ENCODE measurements around the gene FYCO1.
"Not testable (repeated sequence)": the region's sequence is repeated elsewhere in the genome, so short reads cannot be mapped to it uniquely, and the experiment has no call there.

Gene FYCO1

DNA sequence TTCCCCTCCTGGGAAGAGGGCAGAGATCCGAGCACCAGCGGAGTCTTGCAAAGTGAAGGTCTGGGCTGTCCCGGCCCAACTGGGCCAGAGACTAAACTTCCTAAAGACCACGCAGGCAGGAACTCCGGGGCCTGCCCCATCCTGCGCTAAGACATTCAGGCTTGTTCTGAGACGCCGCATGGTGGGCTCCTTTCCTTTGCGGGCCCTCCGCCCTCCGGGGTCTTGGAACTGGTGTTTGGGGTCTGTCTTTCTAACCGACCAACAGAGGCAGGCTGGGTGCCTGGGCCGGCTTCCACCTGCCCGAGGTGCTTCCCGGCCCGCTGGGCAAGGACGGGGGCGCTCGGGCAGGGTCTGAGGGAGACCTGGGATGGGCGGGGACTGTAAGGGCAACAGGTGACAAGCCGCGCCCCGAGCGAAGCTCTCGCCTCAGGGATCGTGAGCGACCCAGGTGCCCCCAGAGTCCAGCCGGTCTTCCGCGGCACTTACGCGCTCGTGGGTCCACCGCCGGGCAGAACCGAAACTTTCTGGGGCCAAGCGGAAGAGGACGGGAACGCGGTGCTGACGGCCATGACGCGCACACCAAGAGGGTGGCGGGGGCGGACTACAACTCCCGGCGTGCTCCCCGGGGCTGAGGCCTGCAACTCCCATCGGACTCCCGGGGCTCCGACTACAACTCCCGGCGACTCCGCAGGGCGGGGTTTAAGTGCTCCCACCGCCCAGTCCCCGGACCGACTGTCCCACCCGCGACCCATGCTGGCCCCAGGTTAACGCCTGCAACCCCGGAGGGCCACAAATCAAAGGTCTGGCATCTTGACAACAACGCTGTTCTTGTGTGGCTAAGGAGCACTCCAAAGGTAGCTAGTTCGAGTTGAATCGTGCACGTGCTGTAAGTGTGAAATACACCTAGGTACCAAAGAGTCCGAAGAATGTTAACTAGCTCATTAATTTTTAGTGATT lies at the start of gene FYCO1:
Gene FYCO1, minus strand, starts transcription at position 589 of the 957 bp plus-strand sequence. CDS start 10,914 bp downstream, outside the sequence.
- ChIA-PET CTCF (no interaction called here), POLR2A (interaction anchor here (0.7 kb wide), 1 partner anchor 29 kb away, joined by 3 read pairs; no protein-coding TSS in a partner anchor)
- TF ChIP-seq, protein P1, sequence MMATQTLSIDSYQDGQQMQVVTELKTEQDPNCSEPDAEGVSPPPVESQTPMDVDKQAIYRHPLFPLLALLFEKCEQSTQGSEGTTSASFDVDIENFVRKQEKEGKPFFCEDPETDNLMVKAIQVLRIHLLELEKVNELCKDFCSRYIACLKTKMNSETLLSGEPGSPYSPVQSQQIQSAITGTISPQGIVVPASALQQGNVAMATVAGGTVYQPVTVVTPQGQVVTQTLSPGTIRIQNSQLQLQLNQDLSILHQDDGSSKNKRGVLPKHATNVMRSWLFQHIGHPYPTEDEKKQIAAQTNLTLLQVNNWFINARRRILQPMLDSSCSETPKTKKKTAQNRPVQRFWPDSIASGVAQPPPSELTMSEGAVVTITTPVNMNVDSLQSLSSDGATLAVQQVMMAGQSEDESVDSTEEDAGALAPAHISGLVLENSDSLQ (IDR thresholded peaks at IDR 0.05) = peak; percentile 57
- TF ChIP-seq FOXM1 (IDR thresholded peaks at IDR 0.05; ENCODE audit: borderline replicate concordance) (no peak), L3MBTL2 (conservative IDR thresholded peaks at IDR 0.05) (peak; percentile 99), SUZ12 (IDR thresholded peaks at IDR 0.05) (no peak), ELF4 (IDR thresholded peaks at IDR 0.05) (peak; percentile 12; the same call in 1 of the 2 replicates)

DNA sequence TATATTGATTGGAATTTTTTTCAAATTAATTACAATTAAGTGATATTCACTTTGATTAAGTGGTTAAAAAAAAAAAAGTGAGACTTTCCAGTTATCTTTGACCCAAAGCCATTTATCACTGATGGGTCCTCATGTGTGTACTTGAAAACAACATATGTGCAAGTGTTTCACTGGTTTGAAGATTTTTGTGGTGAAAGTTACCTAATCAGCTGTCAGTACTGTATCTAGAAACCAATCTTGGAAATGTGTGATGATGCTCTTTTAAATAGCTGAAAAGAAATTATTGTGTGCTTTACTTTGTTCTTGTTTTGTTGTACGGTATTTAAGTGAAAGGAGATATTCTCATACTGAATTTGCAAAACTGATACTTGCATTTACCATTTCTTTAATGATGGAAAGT lies 43.3 kb upstream of the FYCO1 start:
- CTCF ChIA-PET = no interaction called here
- POLR2A ChIA-PET = no interaction called here
- TF ChIP-seq BHLHE40 (IDR thresholded peaks at IDR 0.05; ENCODE audit: borderline replicate concordance) (no peak), HDGF (IDR thresholded peaks at IDR 0.05; ENCODE audit: borderline replicate concordance) (no peak), TARDBP (IDR thresholded peaks at IDR 0.05) (no peak), FOXK2 (IDR thresholded peaks at IDR 0.05) (no peak), ZNF384 (IDR thresholded peaks at IDR 0.05) (no peak), ELF4 (IDR thresholded peaks at IDR 0.05) (no peak), SP1 (IDR thresholded peaks at IDR 0.05) (no peak), SUZ12 (IDR thresholded peaks at IDR 0.05) (no peak), L3MBTL2 (conservative IDR thresholded peaks at IDR 0.05) (no peak), NFRKB (IDR thresholded peaks at IDR 0.05) (no peak), CTBP1 (IDR thresholded peaks at IDR 0.05; ENCODE audit: borderline replicate concordance) (no peak), FOXM1 (IDR thresholded peaks at IDR 0.05; ENCODE audit: borderline replicate concordance) (no peak), ARNT (IDR thresholded peaks at IDR 0.05) (no peak), LEF1 (IDR thresholded peaks at IDR 0.05; ENCODE audit: borderline replicate concordance) (no peak), FOXA1 (IDR thresholded peaks at IDR 0.05) (no peak)
- TF ChIP-seq, protein P1 (IDR thresholded peaks at IDR 0.05) = no peak
- DNase-seq (ENCODE audit: extremely low spot score) = no peak

More for the DNA sequence above, at the start of gene FYCO1:
- peak; percentile 94 for DNase-seq (ENCODE audit: extremely low spot score)

DNA sequence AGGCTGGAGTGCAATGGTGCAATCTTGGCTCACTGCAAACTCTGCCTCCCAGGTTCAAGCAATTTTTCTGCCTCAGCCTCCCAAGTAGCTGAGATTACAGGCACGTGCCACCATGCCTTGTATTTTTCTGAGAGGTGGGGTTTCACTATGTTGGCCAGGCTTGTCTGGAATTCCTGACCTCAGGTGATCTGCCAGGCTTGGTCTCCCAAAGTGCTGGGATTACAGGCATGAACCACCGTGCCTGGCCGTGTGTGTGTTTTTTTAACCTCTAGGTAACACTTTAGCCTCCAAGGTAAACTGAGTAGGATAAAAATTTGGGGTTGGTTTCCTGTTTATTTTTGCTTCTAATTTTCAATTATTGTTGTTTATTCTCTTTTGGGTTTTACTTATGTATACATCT lies 42.4 kb upstream of the FYCO1 start:
- POLR2A ChIA-PET; DNase-seq (ENCODE audit: extremely low spot score); CTCF ChIA-PET: not testable (repeated sequence)

DNA sequence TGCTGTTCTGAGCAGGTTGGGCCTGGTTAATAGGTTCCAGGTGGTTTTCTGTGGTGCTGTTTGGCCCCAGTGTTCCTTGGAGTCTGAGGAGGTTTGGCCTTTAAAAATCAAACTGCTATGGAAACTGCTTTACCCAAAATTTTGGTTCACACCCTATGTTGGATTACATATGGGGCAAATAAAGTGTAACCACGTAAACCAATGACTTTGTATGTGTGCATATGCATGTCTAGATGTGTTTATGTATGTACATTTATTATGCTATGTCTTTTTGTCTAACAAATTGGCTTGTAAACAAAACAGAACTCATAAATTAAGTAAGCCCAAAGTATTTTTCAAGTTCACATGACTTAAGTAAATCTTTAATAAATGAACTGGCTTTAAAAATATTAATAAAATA lies 40.6 kb upstream of the FYCO1 start:
- TF ChIP-seq L3MBTL2 (conservative IDR thresholded peaks at IDR 0.05) (no peak), LEF1 (IDR thresholded peaks at IDR 0.05; ENCODE audit: borderline replicate concordance) (no peak), ZNF384 (IDR thresholded peaks at IDR 0.05) (no peak), NFRKB (IDR thresholded peaks at IDR 0.05) (no peak), SP1 (IDR thresholded peaks at IDR 0.05) (no peak), BHLHE40 (IDR thresholded peaks at IDR 0.05; ENCODE audit: borderline replicate concordance) (no peak), TARDBP (IDR thresholded peaks at IDR 0.05) (no peak), ARNT (IDR thresholded peaks at IDR 0.05) (no peak), SUZ12 (IDR thresholded peaks at IDR 0.05) (no peak), FOXK2 (IDR thresholded peaks at IDR 0.05) (no peak), ELF4 (IDR thresholded peaks at IDR 0.05) (no peak)
- TF ChIP-seq, protein P1 (IDR thresholded peaks at IDR 0.05) = no peak
- POLR2A ChIA-PET = no interaction called here
- CTCF ChIA-PET = no interaction called here
- DNase-seq (ENCODE audit: extremely low spot score) = no peak

DNA sequence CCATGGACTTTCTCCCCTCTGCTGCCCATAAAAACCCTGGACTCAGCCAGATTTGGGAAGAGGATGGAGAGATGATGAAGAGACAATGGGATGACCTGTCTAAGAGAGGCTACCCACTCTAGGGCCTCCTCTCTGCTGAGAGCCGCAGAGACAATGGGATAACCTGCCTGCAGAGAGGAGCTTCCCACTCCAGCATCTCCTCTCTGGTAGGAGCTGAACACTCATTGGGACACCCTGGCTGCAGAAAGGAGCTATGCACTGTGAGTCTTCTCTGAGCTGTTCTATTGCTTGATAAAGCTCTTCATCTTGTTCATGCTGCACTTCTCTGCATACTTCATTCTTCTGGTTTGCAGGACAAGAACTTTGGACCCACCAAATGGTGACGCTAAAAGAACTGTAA lies 36.1 kb upstream of the FYCO1 start:
- no peak for DNase-seq (ENCODE audit: extremely low spot score)
- ChIA-PET CTCF (no interaction called here), POLR2A (no interaction called here)
- TF ChIP-seq SUZ12 (IDR thresholded peaks at IDR 0.05) (no peak), FOXA1 (IDR thresholded peaks at IDR 0.05) (no peak), SP1 (IDR thresholded peaks at IDR 0.05) (no peak)

DNA sequence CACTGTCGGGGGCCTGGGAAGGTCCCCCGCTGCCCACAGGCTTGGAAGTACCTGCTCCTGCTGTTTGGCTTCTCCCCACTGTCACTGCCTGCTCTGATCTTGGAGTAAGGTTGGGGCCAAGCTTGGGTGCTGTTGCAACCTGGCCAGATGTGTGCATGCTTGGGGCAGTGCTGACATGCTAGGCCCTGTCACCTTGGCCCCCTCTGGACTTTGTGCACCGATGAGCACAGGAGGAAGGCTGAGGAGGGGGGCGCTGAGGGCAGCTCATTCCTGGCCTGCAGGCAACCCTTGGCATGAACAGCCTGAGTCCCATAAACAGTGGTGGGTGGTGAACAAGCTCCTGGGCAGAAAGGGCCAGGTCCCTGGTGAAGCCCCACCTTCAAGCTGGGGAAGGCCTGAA lies 35.6 kb upstream of the FYCO1 start:
- TF ChIP-seq FOXM1 (IDR thresholded peaks at IDR 0.05; ENCODE audit: borderline replicate concordance) (no peak), LEF1 (IDR thresholded peaks at IDR 0.05; ENCODE audit: borderline replicate concordance) (no peak), ARNT (IDR thresholded peaks at IDR 0.05) (no peak), HDGF (IDR thresholded peaks at IDR 0.05; ENCODE audit: borderline replicate concordance) (no peak), SP1 (IDR thresholded peaks at IDR 0.05) (no peak), FOXA1 (IDR thresholded peaks at IDR 0.05) (no peak), ELF4 (IDR thresholded peaks at IDR 0.05) (no peak), FOXK2 (IDR thresholded peaks at IDR 0.05) (no peak), L3MBTL2 (conservative IDR thresholded peaks at IDR 0.05) (no peak), SUZ12 (IDR thresholded peaks at IDR 0.05) (no peak)
- TF ChIP-seq, protein P1 (IDR thresholded peaks at IDR 0.05) = no peak
- POLR2A ChIA-PET = no interaction called here
- no peak for DNase-seq (ENCODE audit: extremely low spot score)
- CTCF ChIA-PET = no interaction called here
